KMS-11 (cell line): Measurements from ENCODE around the gene PRKCG.

Source experiments
- H2AFZ ChIP-seq: fragments of 200-600 bp; sonication (generic); 2 replicates; pipeline ENCODE4 v1.6.1; 2016; ENCODE audit warnings: antibody characterized with exemption, mixed run types, low read depth
- H3K27ac ChIP-seq: fragments of 200-600 bp; sonication (generic); 2 replicates; pipeline ENCODE4 v1.6.1; 2016; ENCODE audit warnings: mild to moderate bottlenecking, mixed run types
- H3K27me3 ChIP-seq: fragments of 200-600 bp; sonication (generic); 2 replicates; pipeline ENCODE4 v1.6.1; 2017; ENCODE audit warnings: mild to moderate bottlenecking, low read depth, mixed run types, moderate library complexity; ENCODE audit not compliant: insufficient read depth
- H3K36me3 ChIP-seq: fragments of 200-600 bp; sonication (generic); 2 replicates; pipeline ENCODE4 v1.6.1; 2017; ENCODE audit warnings: mild to moderate bottlenecking, mixed run types; ENCODE audit not compliant: insufficient read depth
- H3K4me1 ChIP-seq: fragments of 200-600 bp; sonication (generic); 2 replicates; pipeline ENCODE4 v1.6.1; 2016; ENCODE audit warnings: mild to moderate bottlenecking, low read depth, mixed run types; ENCODE audit not compliant: poor library complexity, severe bottlenecking
- H3K4me2 ChIP-seq: fragments of 200-600 bp; sonication (generic); 2 replicates; pipeline ENCODE4 v1.7.0; 2016; ENCODE audit warnings: mild to moderate bottlenecking, mixed run types
- H3K4me3 ChIP-seq: fragments of 200-600 bp; sonication (generic); IDR thresholded peaks from 2 replicates; pipeline ENCODE4 v1.6.1; 2017; ENCODE audit warnings: low read depth, low read length, mixed read lengths; ENCODE audit not compliant: insufficient read depth
- H3K79me2 ChIP-seq: fragments of 200-600 bp; sonication (generic); 2 replicates; pipeline ENCODE4 v1.6.1; 2016; ENCODE audit warnings: low read depth, mixed run types; ENCODE audit not compliant: insufficient read depth
- H3K9ac ChIP-seq: fragments of 200-600 bp; sonication (generic); 2 replicates; pipeline ENCODE4 v1.6.1; 2016; ENCODE audit warnings: mild to moderate bottlenecking, mixed run types
- H4K20me1 ChIP-seq: fragments of 200-600 bp; sonication (generic); 2 replicates; pipeline ENCODE4 v1.6.1; 2016; ENCODE audit warnings: mild to moderate bottlenecking, mixed run types; ENCODE audit not compliant: insufficient read depth
- CTCF ChIP-seq: fragments of 200-600 bp; sonication (generic); conservative IDR thresholded peaks from 2 replicates; pipeline ENCODE4 v1.6.1; 2017; ENCODE audit warnings: low read depth, mild to moderate bottlenecking, antibody characterized with exemption, low read length, moderate library complexity, mixed read lengths

PRKCG gene

DNA sequence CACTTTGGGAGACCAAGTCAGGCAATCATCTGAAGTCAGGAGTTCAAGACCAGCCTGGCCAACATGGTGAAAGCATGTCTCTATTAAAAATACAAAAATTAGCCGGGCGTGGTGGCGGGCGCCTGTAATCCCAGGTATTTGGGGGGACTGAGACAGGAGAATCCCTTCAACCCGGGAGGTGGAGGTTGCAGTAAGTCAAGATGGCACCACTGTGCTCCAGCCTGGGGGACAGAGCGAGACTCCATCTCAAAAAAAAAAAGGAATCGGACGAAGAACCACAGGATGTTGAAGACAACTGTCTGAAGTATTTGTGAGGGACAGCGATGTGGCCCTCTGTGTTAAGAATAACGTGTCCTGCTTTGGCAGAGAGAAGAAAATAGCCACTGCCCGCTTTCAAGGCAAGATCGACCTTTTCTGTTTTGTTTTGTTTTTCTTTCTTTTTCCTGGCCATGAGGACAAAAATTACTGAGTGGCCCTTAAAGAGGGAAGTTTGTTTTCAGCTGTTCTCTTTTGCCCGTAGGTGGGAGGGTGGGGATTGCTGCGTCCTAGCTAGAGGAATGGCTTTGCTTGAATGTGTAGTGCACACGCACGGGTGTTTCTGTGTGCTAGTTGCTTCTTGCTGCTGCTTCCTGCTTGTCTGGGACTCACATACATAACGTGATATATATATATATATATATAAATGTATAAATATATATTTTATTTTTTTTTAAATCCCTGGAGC lies 6.2 kb upstream of the PRKCG start:
- Histone ChIP-seq H3K27ac (no peak overlapping the region), H3K27me3 (0 out of 2 replicates have a peak, but pooled peaks cover 5% of the 10 kb centered on the region), H3K9ac (no peak overlapping the region), H3K4me3 (no peak overlapping the region), H2AFZ (no peak overlapping the region), H3K79me2 (no peaks in the 10 kb centered on the region), H3K4me2 (no peak overlapping the region), H4K20me1 (no peaks in the 10 kb centered on the region), H3K4me1 (no peaks in the 10 kb centered on the region), H3K36me3 (no peaks in the 10 kb centered on the region)
- no peak for TF ChIP-seq CTCF

DNA sequence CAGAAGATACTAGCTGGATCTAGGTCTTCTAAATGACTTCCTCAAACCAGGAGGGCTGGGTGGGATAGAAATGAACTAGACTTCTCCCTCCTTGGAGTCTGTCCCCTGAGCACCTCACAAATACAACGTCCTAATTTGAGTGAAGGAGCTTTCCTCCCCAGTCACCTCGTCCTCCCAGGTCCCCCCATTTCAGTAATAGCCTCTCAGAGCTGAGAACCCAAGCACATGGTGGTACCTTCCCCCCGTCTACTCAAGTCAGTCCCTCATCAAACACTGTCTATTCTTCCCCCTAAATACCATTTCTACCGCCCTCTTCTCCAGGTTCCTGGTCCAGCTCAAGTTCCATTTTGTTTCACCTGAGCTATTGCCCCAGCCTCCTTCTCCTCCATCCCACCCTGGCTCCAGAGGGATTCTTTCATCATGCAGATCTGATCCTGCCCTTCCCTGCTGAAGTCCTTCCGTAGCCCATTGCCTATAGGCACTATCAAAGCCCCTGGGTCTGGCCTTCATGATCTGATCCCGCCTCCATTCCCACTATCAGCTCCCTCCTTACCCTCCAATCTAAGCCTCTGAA lies 5.3 kb upstream of the PRKCG start:
- no peaks in the 10 kb centered on the region for H3K36me3 ChIP-seq
- no peak overlapping the region for H3K4me2 ChIP-seq
- no peaks in the 10 kb centered on the region for H4K20me1 ChIP-seq
- no peak overlapping the region for H3K27ac ChIP-seq
- no peak overlapping the region for H3K9ac ChIP-seq
- no peaks in the 10 kb centered on the region for H3K79me2 ChIP-seq
- H2AFZ ChIP-seq = no peak overlapping the region
- no peak overlapping the region for H3K4me3 ChIP-seq
- no peak for TF ChIP-seq CTCF
- H3K4me1 ChIP-seq = no peaks in the 10 kb centered on the region
- H3K27me3 ChIP-seq = peaks cover 5% of the 10 kb centered on the region; the same call in 1 of the 2 replicates

GRCh38 chr19:53877361-53877766 lies 4.6 kb upstream of the PRKCG start:
- Histone ChIP-seq H3K36me3 (no peaks in the 10 kb centered on the region), H3K79me2 (no peaks in the 10 kb centered on the region), H2AFZ (no peak overlapping the region), H4K20me1 (no peaks in the 10 kb centered on the region), H3K4me3 (no peak overlapping the region), H3K4me1 (no peaks in the 10 kb centered on the region), H3K4me2 (no peak overlapping the region), H3K27me3 (peaks cover 9% of the 10 kb centered on the region; the same call in 1 of the 2 replicates), H3K9ac (no peak overlapping the region), H3K27ac (no peak overlapping the region)
- no peak for TF ChIP-seq CTCF

DNA sequence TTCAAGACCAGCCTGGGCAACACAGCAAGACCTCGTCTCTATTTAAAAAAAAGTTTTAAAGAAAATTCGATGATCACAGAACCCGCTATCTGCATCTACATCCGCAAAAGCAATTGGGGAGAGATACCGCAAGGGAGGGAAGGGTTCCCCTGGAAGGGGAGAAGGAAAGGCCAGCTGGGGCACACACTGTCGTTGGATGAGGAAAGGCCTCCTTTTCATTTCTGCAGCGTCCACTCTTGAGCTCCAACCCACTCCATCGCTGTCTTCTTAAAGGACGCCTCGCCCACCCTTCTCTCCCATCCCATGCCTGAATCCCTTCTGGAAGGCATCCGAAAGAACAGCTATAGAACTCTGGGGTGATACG lies 3.2 kb upstream of the PRKCG start:
- no peak overlapping the region for H3K9ac ChIP-seq
- H3K4me2 ChIP-seq = no peak overlapping the region
- H2AFZ ChIP-seq = no peak overlapping the region
- no peaks in the 10 kb centered on the region for H4K20me1 ChIP-seq
- TF ChIP-seq CTCF = no peak
- H3K4me3 ChIP-seq = no peak overlapping the region
- H3K27ac ChIP-seq = no peak overlapping the region
- no peaks in the 10 kb centered on the region for H3K79me2 ChIP-seq
- no peaks in the 10 kb centered on the region for H3K36me3 ChIP-seq
- H3K4me1 ChIP-seq = no peaks in the 10 kb centered on the region
- H3K27me3 ChIP-seq = peaks cover 9% of the 10 kb centered on the region; the same call in 1 of the 2 replicates
